HG03378 (cell line): ENCODE results near the gene DNAH3.
"Not testable (repeated sequence)": the region's sequence is repeated elsewhere in the genome, so short reads cannot be mapped to it uniquely, and the experiment has no call there.

ENCODE experiments used
- ATAC-seq: cut with Tn5 transposase; IDR thresholded peaks from one replicate; pipeline ENCODE4 v1.9.1; 2021; ENCODE audit warnings: mild to moderate bottlenecking, moderate library complexity; ENCODE audit not compliant: unreplicated experiment

The DNAH3 gene

DNA sequence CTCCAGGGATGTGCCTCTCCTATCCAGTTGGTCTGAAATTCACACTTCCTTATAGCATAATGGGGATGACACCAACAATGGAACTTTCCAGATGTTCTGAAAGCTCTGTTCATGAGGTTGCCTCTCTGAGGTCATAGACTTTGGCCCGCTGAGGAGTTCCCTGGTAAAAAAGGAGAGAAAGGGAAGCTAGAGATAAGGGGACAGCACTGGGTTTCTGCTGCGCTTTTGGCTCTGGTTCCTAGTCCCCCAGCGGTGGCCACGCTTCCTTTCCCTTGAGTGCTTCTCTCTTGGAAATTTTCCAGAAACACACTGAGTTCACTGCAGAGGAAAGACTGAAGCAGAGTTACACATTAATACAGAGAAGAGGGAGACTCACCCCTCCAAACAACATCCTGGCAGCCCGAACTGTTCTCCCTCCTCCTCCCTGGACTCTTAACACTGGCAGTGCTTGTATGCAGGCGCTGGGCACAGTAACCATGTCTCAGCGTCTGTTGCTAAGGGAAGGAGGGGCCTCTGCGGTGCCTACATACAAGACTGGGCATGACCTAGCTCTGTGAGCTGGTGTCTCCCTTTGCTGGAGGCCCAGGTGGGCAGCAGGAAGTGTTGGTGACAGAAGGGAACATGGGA lies at the start of gene DNAH3:
TSS of gene DNAH3 (minus strand) at position 472 of the 627 bp plus-strand sequence. CDS start 527 bp downstream, outside the sequence.
- ATAC-seq, result no peak

GRCh38 chr16:21199607-21200218 lies 49.1 kb upstream of the DNAH3 start:
- ATAC-seq, result no peak

DNA sequence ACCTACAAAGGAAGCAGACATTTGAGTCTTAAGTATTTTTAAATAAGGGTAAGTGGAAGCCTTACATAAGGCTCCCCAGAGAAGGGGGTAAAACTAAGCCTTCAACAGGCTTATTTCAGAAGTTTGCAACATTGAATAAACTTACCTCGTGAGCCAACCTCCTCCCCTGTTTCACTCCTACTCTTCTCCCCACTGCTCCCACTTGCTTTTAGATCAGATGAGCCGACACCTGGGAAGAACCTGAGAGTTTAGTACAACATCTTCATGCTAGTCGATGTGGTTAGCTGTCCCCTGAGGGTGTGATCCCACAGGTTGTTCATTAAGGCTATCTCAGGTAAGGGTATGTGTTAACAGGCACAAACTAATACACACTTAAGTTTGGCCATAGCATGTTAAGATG lies 47.0 kb upstream of the DNAH3 start:
- no peak for ATAC-seq

DNA sequence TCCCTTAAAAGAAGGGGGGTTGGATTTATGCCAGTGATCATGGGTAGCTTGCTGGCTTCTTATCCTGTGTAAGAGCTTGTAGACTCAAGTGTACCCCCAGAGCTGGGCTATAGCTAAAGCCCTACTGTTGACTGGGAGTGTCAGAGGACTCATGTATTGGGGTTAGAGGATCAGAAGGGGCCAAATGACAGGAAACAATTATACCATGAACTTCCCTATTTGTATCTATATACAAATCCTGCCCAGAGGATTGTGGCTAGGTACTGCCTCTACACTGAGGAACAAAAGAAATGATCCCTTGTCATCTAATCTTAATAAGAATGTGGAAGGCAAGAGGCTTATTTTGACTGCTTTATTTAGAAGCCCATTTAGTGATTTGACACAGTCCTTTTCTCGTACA lies 46.5 kb upstream of the DNAH3 start:
- ATAC-seq, result no peak

DNA sequence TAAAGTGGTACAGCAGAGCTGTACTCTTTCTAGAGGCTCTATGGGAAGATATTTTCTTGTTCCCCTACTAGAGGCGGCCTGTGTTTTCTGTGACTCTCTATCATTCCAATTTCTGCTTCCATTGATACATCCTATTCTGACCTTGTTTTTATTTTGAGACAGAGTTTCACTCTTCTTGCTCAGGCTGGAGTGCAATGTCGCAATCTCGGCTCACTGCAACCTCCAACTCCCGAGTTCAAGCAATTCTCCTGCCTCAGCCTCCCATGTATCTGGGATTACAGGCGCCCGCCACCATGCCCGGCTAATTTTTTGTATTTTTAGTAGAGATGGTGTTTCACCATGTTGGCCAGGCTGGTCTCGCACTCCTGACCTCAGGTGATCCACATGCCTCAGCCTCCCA lies 44.7 kb upstream of the DNAH3 start:
- ATAC-seq, result not testable (repeated sequence)

- no peak for ATAC-seq
These were observed 44.2 kb upstream of the DNAH3 start for GRCh38 chr16:21194771-21195301.

DNA sequence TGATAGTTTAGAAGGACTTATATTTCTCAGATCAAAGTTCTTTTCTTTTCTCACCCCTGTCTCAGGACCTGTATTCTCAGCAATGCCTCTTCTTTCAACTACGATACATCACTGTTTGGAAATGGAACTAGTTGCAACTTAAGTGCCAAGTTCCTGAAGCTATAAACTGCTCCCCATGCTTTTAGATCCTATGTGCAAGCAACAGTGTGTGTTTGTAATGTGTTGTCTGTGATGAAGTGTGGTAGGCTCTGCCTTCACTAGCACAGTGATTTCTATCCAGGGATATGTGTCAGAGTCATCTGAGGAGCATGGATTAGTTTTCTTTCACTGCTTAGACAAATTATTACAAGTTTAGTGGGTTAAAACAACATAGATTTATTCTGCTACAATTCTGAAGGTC lies 42.3 kb upstream of the DNAH3 start:
- ATAC-seq, result no peak

GRCh38 chr16:21190599-21190998 lies 40.0 kb upstream of the DNAH3 start:
- ATAC-seq, result no peak

DNA sequence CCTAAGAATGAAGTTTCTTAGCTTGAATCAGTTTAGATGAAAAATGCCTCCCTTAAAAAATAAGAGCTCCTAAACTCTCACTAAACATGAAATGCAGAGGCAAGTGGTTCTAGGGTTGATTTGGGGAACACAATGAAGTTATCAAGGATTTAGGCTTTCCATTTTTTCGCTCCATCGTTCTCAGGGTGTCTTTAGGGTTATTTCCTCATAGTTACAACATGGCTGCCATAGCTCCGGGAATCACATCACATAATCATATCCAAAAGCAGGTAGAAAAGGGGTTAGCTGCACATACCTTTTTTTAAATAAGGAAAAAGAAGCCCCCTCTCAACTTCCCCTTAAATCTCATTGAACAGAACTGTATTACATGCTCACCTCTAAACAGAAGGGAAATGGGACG lies 39.4 kb upstream of the DNAH3 start:
- ATAC-seq, result no peak

- no peak for ATAC-seq
These were observed 38.7 kb upstream of the DNAH3 start for GRCh38 chr16:21189311-21189710.

GRCh38 chr16:21186326-21186691 lies 35.7 kb upstream of the DNAH3 start:
- ATAC-seq, result no peak

DNA sequence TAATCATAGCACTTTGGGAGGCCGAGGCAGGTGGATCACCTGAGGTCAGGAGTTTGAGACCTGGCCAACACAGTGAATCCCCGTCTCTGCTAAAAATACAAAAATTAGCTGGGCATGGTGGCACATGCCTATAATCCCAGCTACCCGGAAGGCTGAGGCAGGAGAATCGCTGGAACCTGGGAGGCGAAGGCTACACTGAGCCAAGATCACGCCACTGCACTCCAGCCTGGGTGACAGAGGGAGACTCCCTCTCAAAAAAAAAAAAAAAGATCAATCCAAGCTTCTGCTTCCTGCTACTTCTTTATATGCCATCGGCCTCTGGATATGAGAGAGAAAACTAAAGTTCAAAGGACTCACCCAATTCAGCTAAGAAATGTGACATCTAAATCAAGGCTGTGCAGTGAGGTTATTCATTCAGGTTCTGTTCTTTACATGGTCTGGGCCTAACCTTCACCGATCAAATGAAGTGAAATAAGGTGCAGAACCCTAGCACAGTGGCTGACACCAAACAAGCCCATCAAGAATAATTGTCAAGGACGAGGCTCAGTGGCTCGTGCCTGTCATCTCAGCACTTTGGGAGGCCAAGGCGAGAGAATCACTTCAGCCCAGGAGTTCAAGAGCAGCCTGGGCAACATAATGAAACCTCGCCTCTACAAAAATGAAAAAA lies 35.1 kb upstream of the DNAH3 start:
- no peak for ATAC-seq

DNA sequence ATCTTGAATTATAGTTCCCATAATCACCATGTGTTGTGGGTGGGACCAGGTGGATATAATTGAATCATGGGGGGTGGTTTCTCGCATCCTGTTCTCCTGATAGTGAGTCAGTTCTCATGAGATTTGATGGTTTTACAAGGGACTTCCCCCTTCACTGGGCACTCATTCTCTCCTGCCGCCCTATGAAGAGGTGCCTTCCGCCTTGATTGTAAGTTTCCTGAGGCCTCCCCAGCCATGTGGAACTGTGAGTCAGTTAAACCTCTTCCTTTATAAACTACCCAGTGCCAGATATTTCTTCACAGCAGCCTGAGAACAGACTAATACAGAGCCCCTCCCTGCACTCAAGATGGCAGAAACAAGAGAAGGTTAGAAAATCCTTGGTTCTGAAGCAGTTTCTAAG lies 34.2 kb upstream of the DNAH3 start:
- ATAC-seq, result no peak

DNA sequence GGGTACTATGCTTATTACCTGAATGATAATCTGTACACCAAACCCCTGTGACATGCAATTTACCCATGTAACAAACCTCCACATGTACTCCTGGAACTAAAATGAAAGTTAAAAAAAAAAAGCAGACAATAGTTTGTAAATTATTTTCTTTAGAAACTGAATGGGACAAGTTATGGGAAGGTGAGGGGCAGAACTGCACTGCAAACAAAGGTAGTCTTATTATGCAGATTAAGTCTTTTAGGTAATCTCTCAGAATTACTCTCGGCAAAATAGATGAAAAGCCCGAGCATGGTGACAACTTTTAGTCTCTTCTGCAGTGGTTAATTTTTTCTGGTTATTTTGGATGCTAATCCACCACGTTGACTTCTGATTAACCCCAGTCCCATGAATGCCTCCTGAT lies 33.3 kb upstream of the DNAH3 start:
- no peak for ATAC-seq

DNA sequence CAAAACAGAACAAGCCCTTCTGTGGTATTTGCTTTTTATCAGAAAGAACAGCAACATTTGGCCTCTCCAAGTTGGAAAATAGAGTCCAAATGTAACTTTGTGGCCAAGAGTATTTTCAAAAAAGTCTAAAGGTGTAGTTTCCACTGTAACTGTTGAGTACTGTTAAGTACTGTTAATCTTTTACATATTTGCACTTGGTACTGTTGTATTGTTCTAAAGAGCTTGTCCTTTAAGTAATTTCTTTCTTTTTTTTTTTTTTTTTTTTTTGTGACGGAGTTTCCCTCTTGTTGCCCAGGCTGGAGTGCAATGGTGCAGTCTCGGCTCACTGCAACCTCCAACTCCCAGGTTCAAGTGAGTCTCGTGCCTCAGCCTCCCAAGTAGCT lies 29.3 kb upstream of the DNAH3 start:
- ATAC-seq, result no peak

DNA sequence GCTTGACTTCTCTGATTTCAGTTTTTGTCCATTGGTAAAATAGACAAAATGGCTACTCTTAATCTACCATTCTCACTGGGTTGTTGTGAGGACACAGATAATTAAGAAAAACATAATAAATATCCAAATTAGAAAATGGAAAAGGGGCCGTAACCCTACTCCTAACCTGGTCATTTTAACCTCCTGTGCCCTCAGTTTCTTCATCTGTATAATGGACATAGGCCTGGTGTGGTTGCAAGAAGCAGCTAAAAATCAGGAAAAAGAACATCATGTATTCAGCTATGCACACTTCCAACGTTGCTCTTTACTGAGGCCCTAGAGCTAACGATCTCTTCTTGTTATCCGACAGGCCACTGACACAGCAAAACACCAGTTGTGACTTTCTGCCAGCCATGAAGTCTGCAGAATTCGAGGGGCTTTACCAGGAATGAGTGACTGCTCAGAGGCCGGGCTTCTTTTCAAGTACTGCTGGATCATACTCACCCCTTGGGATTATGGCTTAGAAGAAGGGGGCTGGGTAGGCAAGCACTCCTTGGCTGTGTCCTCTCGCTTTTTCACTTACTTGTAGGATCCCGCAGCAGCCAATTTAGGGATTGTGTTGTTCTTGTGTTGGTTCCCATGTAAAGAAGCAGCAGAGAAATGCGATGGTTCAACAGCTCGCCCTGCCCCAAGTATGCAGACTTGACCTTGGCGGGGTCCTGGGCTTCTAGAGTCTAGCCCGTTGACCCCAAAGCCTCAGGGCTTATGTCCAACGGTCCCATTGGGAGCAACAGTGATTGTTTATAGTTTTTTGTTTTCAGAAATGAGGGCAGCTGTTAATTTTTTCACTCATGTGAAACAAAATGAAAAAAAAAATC lies 28.7 kb upstream of the DNAH3 start:
- ATAC-seq, result no peak

DNA sequence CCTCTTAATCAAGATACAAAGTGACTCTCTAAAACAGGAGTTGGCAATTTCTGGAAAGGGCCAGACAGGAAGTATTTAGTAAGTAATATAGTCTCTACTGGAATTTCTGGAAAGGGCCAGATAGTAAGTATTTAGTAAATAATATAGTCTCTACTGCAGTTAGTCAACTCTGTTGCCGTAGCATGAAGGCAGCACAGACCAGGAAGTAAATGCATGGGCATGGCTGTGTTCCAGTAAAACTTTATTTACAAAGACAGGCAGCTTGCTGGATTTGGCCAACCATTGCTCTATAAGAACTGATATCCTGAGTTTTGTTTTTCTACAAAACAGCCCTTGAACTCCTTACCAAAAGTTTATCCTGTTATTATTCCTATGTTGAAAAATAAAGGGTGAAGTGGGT lies 24.8 kb upstream of the DNAH3 start:
- no peak for ATAC-seq

- no peak for ATAC-seq
These were observed 22.0 kb upstream of the DNAH3 start for GRCh38 chr16:21172650-21173049.

- ATAC-seq, result not testable (repeated sequence)
These were observed 19.5 kb upstream of the DNAH3 start for GRCh38 chr16:21170116-21170515.

DNA sequence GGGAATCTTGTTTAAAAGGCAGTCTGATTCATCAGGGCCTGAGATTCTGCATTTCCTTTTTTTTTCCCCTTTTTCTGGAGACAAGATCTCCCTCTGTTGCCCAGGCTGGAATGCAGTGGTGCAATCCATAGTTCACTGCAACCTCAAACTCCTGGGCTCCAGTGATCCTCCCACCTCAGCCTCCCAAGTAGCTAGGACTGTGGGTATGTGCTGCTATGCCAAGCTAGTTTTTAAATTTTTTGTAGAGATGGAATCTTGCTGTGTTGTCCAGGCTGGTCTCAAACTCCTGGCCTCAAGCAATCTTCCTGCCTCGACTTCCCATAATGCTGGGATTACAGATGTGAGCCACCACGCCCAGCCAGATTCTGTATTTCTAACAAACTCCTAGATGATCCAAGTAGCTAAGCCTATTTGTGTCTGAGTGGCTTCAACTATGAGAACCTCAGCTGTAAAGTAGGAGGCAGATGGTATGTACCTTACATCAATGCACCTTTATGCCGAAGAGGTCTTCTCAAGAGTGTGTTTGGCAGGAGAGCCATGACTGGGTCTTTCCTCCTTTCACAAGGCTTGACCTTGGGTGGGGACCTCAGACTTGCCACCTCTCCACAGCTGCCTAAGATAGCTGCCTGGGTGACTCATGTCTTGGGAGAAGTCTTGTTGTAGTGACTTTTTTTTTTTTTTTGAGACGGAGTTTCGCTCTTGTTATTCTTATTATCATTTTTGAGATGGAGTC lies 18.8 kb upstream of the DNAH3 start:
- ATAC-seq, result no peak
